HUDEP-2 (cell line): ENCODE measurements around the gene TFIP11.
A peak's percentile ranks its signal among the peaks of the same experiment; 100 is the strongest.
"Not testable (repeated sequence)": the region's sequence is repeated elsewhere in the genome, so short reads cannot be mapped to it uniquely, and the experiment has no call there.

Source experiments
- DNase-seq, 76 experiments: peaks; one replicate each; lab custom pipeline; 2025; ENCODE audit not compliant: unreplicated experiment in 76 of 76; lab: John Stamatoyannopoulos, UW

TFIP11 gene

GRCh38 chr22:26542831-26543230 lies 30.6 kb upstream of the TFIP11 start:
- DNase-seq: no peak

GRCh38 chr22:26541167-26541819 lies 29.0 kb upstream of the TFIP11 start:
- DNase-seq: no peak

- no peak for DNase-seq
Observed at GRCh38 chr22:26540119-26540518, 27.8 kb upstream of the TFIP11 start.

- no peak for DNase-seq
Observed at GRCh38 chr22:26536762-26537134, 24.5 kb upstream of the TFIP11 start.

GRCh38 chr22:26536056-26536761 lies 23.9 kb upstream of the TFIP11 start:
- no peak for DNase-seq

- DNase-seq: no peak
Observed at GRCh38 chr22:26535603-26535908, 23.3 kb upstream of the TFIP11 start.

- peak in 1 of 76 experiments; percentile 33 for DNase-seq
Observed at GRCh38 chr22:26534874-26535602, 22.8 kb upstream of the TFIP11 start.

GRCh38 chr22:26534171-26534855 lies 22.0 kb upstream of the TFIP11 start:
- DNase-seq: no peak

- DNase-seq: no peak
Observed at GRCh38 chr22:26529345-26529744, 17.1 kb upstream of the TFIP11 start.

GRCh38 chr22:26528518-26528917 lies 16.2 kb upstream of the TFIP11 start:
- DNase-seq: not testable (repeated sequence)

GRCh38 chr22:26527574-26528465 lies 15.5 kb upstream of the TFIP11 start:
- no peak for DNase-seq

GRCh38 chr22:26527167-26527566 lies 14.9 kb upstream of the TFIP11 start:
- no peak for DNase-seq

GRCh38 chr22:26525946-26526564 lies 13.8 kb upstream of the TFIP11 start:
- no peak for DNase-seq

- no peak for DNase-seq
Observed at GRCh38 chr22:26524870-26525269, 12.6 kb upstream of the TFIP11 start.

- no peak for DNase-seq
Observed at GRCh38 chr22:26522592-26522991, 10.3 kb upstream of the TFIP11 start.

- DNase-seq: peak in 1 of 76 experiments; percentile 10
Observed at GRCh38 chr22:26522012-26522411, 9.7 kb upstream of the TFIP11 start.

- no peak for DNase-seq
Observed at GRCh38 chr22:26517429-26517828, 5.2 kb upstream of the TFIP11 start.

GRCh38 chr22:26516503-26516902 lies 4.2 kb upstream of the TFIP11 start:
- DNase-seq: no peak

GRCh38 chr22:26515931-26516330 lies 3.7 kb upstream of the TFIP11 start:
- no peak for DNase-seq
